D341Med (cell line): ENCODE measurements around the gene SBNO2.

Experiments
- DNase-seq: peaks from one replicate; pipeline ENCODE4 v3.0.0; 2012; ENCODE audit warnings: low spot score

SBNO2 gene

GRCh38 chr19:1087813-1088415 is 86.2 kb downstream of the SBNO2 start:
- no peak for DNase-seq

- DNase-seq: no peak
Measured at GRCh38 chr19:1086613-1087012, 87.5 kb downstream of the SBNO2 start.

- no peak for DNase-seq
Measured at GRCh38 chr19:1085676-1086442, 88.2 kb downstream of the SBNO2 start.

- no peak for DNase-seq
Measured at GRCh38 chr19:1085053-1085658, 88.9 kb downstream of the SBNO2 start.

- DNase-seq: no peak
Measured at GRCh38 chr19:1084024-1084868, 89.8 kb downstream of the SBNO2 start.

- DNase-seq: no peak
Measured at GRCh38 chr19:1082928-1083816, 90.9 kb downstream of the SBNO2 start.

- peak; percentile 95 for DNase-seq
Measured at GRCh38 chr19:1082165-1082927, 91.7 kb downstream of the SBNO2 start.

GRCh38 chr19:1081301-1082164 is 92.5 kb downstream of the SBNO2 start:
- DNase-seq: no peak

- no peak for DNase-seq
Measured at GRCh38 chr19:1080360-1081161, 93.5 kb downstream of the SBNO2 start.

- no peak for DNase-seq
Measured at GRCh38 chr19:1079566-1080111, 94.4 kb downstream of the SBNO2 start.

GRCh38 chr19:1076951-1077350 is 97.1 kb downstream of the SBNO2 start:
- DNase-seq: no peak

- DNase-seq: no peak
Measured at GRCh38 chr19:1076046-1076386, 98.1 kb downstream of the SBNO2 start.

- DNase-seq: peak; percentile 100
Measured at GRCh38 chr19:1074544-1075283, 99.4 kb downstream of the SBNO2 start.

GRCh38 chr19:1073956-1074517 is 100.0 kb downstream of the SBNO2 start:
- no peak for DNase-seq

GRCh38 chr19:1073063-1073955 is 100.8 kb downstream of the SBNO2 start:
- DNase-seq: no peak

- DNase-seq: no peak
Measured at GRCh38 chr19:1072371-1073015, 101.6 kb downstream of the SBNO2 start.
